ENCODE data around the gene LINS1.

LINS1 gene

GRCh38 chr15:100525436-100525835, 76.5 kb downstream of the LINS1 start:
- TF ChIP-seq TAF1 (IDR thresholded peaks at IDR 0.05; ENCODE audit: borderline replicate concordance, insufficient read depth, low read length) (no peak), SIN3A (IDR thresholded peaks at IDR 0.05; ENCODE audit: borderline replicate concordance, insufficient read depth, low read length) (no peak), REST (IDR thresholded peaks at IDR 0.05; ENCODE audit: insufficient read depth in 1 of 2, low read depth in 2 of 2, low read length in 2 of 2) (no peak), FOXP2 (optimal IDR thresholded peaks at IDR 0.05; ENCODE audit: borderline replicate concordance, extremely low read depth, extremely low read length, insufficient read depth) (no peak), POLR2AphosphoS5 (IDR thresholded peaks at IDR 0.05; ENCODE audit: low read depth, low read length) (no peak)

DNA sequence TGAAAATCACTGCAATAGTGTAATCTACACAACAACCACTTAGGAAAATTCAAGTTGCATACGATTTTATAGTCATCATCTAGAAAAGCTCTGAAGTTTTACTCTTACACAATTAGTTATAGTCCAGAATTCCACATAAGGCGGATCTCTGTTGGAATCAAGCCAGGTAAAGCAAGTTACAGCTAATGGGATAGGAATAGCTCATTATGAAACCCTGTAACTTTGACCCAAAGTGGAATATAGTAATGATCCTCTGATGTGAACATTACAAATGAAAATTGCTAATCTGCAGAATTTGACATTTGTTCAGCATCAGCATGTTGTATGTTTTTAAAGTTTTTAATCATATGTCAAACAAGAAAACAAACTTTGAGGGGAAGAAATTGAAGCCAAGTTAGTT, 77.7 kb downstream of the LINS1 start:
- TF ChIP-seq TAF1 (IDR thresholded peaks at IDR 0.05; ENCODE audit: borderline replicate concordance, insufficient read depth, low read length), result no peak
- no peak for TF ChIP-seq POLR2AphosphoS5 (IDR thresholded peaks at IDR 0.05; ENCODE audit: low read depth, low read length)
- TF ChIP-seq REST (IDR thresholded peaks at IDR 0.05; ENCODE audit: insufficient read depth in 1 of 2, low read depth in 2 of 2, low read length in 2 of 2), result no peak
- TF ChIP-seq SIN3A (IDR thresholded peaks at IDR 0.05; ENCODE audit: borderline replicate concordance, insufficient read depth, low read length), result no peak
- TF ChIP-seq FOXP2 (optimal IDR thresholded peaks at IDR 0.05; ENCODE audit: borderline replicate concordance, extremely low read depth, extremely low read length, insufficient read depth), result no peak

DNA sequence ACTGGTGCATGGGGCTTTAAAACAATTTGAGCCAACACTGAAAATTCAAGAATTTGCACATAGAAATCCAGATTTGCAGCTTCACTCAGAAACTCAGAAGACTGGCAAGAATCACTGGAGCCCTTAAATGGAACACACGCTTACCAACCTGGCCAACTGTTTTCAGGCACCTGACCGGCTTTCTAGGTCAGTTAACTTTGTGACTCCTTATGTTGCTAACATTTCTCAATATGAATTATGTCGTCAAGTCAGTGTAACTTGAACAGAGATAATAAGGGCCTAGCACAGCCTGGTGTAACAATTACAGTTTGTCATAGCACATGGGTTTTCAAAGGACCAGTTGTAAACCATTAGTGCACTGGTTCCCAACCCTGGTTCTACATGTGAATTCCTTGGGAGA, 80.1 kb downstream of the LINS1 start:
- no peak for TF ChIP-seq SIN3A (IDR thresholded peaks at IDR 0.05; ENCODE audit: borderline replicate concordance, insufficient read depth, low read length)
- TF ChIP-seq TAF1 (IDR thresholded peaks at IDR 0.05; ENCODE audit: borderline replicate concordance, insufficient read depth, low read length), result no peak
- no peak for TF ChIP-seq REST (IDR thresholded peaks at IDR 0.05; ENCODE audit: insufficient read depth in 1 of 2, low read depth in 2 of 2, low read length in 2 of 2)
- TF ChIP-seq POLR2AphosphoS5 (IDR thresholded peaks at IDR 0.05; ENCODE audit: low read depth, low read length), result no peak

- no peak for TF ChIP-seq REST (IDR thresholded peaks at IDR 0.05; ENCODE audit: insufficient read depth in 1 of 2, low read depth in 2 of 2, low read length in 2 of 2)
- no peak for TF ChIP-seq FOXP2 (optimal IDR thresholded peaks at IDR 0.05; ENCODE audit: borderline replicate concordance, extremely low read depth, extremely low read length, insufficient read depth)
- TF ChIP-seq TAF1 (IDR thresholded peaks at IDR 0.05; ENCODE audit: borderline replicate concordance, insufficient read depth, low read length), result no peak
- TF ChIP-seq POLR2AphosphoS5 (IDR thresholded peaks at IDR 0.05; ENCODE audit: low read depth, low read length), result no peak
- no peak for TF ChIP-seq SIN3A (IDR thresholded peaks at IDR 0.05; ENCODE audit: borderline replicate concordance, insufficient read depth, low read length)
These were observed 81.7 kb downstream of the LINS1 start for GRCh38 chr15:100520132-100520921.

Measured in PFSK-1 (cell line).